Large intestine (tissue), 3 donors: Measurements from ENCODE around the gene EFCAB14. TPM values are rescaled to one million over a fixed set of nuclear protein-coding genes. Genes with fewer than 3 reads are reported as not detected.
"Not testable (repeated sequence)": the region's sequence is repeated elsewhere in the genome, so short reads cannot be mapped to it uniquely, and the experiment has no call there.

ENCODE experiments used
- DNase-seq, 2 donors: peaks; one replicate each; pipeline versions ENCODE4 v3.0.0 to v3.0.0-alpha.2; 2013
- H3K27ac ChIP-seq: one replicate; pipeline ENCODE4 v1.5.1; 2013; ENCODE audit warnings: low read length
- H3K27me3 ChIP-seq: 2 replicates; pipeline ENCODE4 v1.6.1; 2013; ENCODE audit warnings: low read length; ENCODE audit not compliant: control insufficient read depth, insufficient read depth
- H3K36me3 ChIP-seq: 2 replicates; pipeline ENCODE4 v1.6.1; 2013; ENCODE audit warnings: low read length; ENCODE audit not compliant: control insufficient read depth, insufficient read depth
- H3K4me1 ChIP-seq: one replicate; pipeline ENCODE4 v1.6.1; 2013; ENCODE audit warnings: low read length; ENCODE audit not compliant: control insufficient read depth, insufficient read depth
- H3K4me3 ChIP-seq: one replicate; pipeline ENCODE4 v1.5.1; 2013; ENCODE audit warnings: low read length
- H3K9me3 ChIP-seq: one replicate; pipeline ENCODE4 v1.6.1; 2013; ENCODE audit warnings: mild to moderate bottlenecking, low read depth, low read length, moderate library complexity; ENCODE audit not compliant: control insufficient read depth
- WGBS: methylation state at CpG from one replicate; pipeline ENCODE4 v1.1.5; 2013; ENCODE audit warnings: low lambda C conversion rate; ENCODE audit not compliant: insufficient coverage; 5-methylcytosine and 5-hydroxymethylcytosine counted together
- polyA plus RNA-seq: library from polyadenylated mRNA; unstranded; fragments of 120-200 nt; gene quantifications from one replicate; pipeline ENCODE4 v1.2.1, GENCODE V29; 2013

The EFCAB14 gene
- polyA plus RNA-seq, 1 donor: 82.2 TPM

DNA sequence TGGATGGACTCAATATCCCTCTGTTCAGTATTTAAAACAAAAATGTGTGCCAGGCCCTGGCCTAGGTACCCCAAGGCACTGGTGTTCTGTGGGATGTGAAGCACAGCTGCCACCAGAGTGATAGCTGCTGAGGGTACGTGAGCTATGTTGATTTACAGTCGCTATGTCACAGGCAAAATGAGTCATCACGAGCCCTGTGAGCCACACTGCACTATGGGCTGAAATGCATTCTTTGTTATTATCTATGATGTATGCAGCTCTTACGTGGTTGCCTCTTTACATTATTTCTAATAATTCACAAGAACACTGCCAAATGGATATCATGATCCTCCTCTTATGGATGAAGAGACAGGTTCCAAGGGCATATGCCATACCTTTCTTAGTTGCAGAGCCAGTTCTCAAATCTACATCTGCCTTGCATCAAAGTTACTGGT lies 45.1 kb downstream of the EFCAB14 start:
- DNase-seq: no peak
- H3K27me3 ChIP-seq: no peaks in the 10 kb centered on the region
- no peaks in the 10 kb centered on the region for H3K9me3 ChIP-seq
- no CpG with 5 or more reads among the region's 4 CpGs for WGBS
- H3K27ac ChIP-seq: no peak overlapping the region
- H3K4me3 ChIP-seq: no peak overlapping the region
- peaks cover 5% of the 10 kb centered on the region for H3K4me1 ChIP-seq
- peaks cover 16% of the 10 kb centered on the region for H3K36me3 ChIP-seq

DNA sequence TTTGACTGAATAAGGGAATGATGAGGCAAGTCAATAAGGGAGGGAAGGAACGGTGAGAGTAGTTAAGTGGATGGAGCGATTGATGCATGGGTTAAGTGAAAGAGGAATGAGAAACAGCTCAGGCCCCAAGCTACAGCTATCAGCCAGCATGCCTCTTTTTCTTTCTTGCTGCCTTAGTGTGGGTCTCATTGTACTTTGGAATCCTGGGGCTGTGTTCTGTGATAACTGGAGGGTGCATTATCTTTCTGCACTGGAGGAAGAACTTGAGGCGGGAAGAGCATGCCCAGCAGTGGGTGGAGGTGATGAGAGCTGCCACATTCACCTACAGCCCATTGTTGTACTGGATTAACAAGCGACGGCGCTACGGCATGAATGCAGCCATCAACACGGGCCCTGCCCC lies 46.2 kb downstream of the EFCAB14 start:
- peak; percentile 25 to 66 for DNase-seq
- Histone ChIP-seq H3K4me3 (no peak overlapping the region), H3K4me1 (peaks cover 5% of the 10 kb centered on the region), H3K27me3 (no peaks in the 10 kb centered on the region), H3K36me3 (peaks cover 13% of the 10 kb centered on the region), H3K27ac (no peak overlapping the region), H3K9me3 (no peaks in the 10 kb centered on the region)
- WGBS: 0% methylated on average over 2 of the region's 8 CpGs

GRCh38 chr1:46671554-46671953 lies 47.4 kb downstream of the EFCAB14 start, which contains the start of gene TEX38:
Gene TEX38, plus strand, starts transcription at chr1:46671854. Its CDS starts 81 bp downstream, at chr1:46671935.
- WGBS: no CpG with 5 or more reads among the region's 3 CpGs
- Histone ChIP-seq H3K4me1 (peaks cover 10% of the 10 kb centered on the region), H3K27me3 (no peaks in the 10 kb centered on the region), H3K27ac (no peak within 1 kb of the TSS), H3K36me3 (peaks cover 5% of the 10 kb centered on the region), H3K4me3 (no peak within 1 kb of the TSS), H3K9me3 (no peaks in the 10 kb centered on the region)
- DNase-seq: no peak

- H3K27ac ChIP-seq: no peak overlapping the region
- no peaks in the 10 kb centered on the region for H3K9me3 ChIP-seq
- no peak for DNase-seq
- H3K4me1 ChIP-seq: peaks cover 10% of the 10 kb centered on the region
- no peaks in the 10 kb centered on the region for H3K27me3 ChIP-seq
- no peaks in the 10 kb centered on the region for H3K36me3 ChIP-seq
- WGBS: 100% methylated on average over 1 of the region's 1 CpG
- H3K4me3 ChIP-seq: no peak overlapping the region
Measured at GRCh38 chr1:46670134-46670533, 48.8 kb downstream of the EFCAB14 start.

- Histone ChIP-seq H3K4me3 (peak within 1 kb of the TSS; percentile 85), H3K27me3 (no peaks in the 10 kb centered on the region), H3K9me3 (no peaks in the 10 kb centered on the region), H3K4me1 (peaks cover 10% of the 10 kb centered on the region), H3K36me3 (peaks cover 14% of the 10 kb centered on the region), H3K27ac (no peak within 1 kb of the TSS)
- no CpG with 5 or more reads among the region's 96 CpGs for WGBS
- DNase-seq: peak; percentile 28 to 74
Measured at GRCh38 chr1:46667782-46668760, 50.8 kb downstream of the EFCAB14 start, which contains the start of gene ATPAF1. Gene ATPAF1, minus strand, starts transcription at chr1:46668364. Its CDS starts 42 bp downstream, at chr1:46668322.

DNA sequence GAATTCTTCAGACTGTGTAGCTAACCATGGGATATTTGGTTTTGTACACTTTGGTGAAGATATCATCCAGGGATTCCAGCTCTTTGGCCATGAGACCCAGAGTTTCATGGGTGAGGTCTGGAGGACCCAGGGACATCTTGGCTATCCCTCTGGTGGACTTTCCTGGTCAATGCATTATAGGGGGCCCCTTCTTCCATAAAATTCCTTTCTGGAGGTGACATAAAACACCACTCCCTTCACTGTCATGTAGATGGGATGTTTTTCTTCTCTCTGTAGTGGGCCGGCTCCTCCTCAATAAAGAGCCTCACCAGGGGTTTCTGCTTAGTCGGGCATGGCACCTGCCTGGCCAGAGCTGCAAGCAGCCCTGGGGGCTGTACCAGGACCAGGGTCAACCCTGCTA lies 52.9 kb downstream of the EFCAB14 start:
- DNase-seq: no peak
- H3K9me3 ChIP-seq: no peaks in the 10 kb centered on the region
- peaks cover 6% of the 10 kb centered on the region for H3K4me1 ChIP-seq
- peaks cover 14% of the 10 kb centered on the region for H3K36me3 ChIP-seq
- H3K27ac ChIP-seq: no peak overlapping the region
- H3K27me3 ChIP-seq: no peaks in the 10 kb centered on the region
- WGBS: no CpG with 5 or more reads among the region's 2 CpGs
- no peak overlapping the region for H3K4me3 ChIP-seq

DNA sequence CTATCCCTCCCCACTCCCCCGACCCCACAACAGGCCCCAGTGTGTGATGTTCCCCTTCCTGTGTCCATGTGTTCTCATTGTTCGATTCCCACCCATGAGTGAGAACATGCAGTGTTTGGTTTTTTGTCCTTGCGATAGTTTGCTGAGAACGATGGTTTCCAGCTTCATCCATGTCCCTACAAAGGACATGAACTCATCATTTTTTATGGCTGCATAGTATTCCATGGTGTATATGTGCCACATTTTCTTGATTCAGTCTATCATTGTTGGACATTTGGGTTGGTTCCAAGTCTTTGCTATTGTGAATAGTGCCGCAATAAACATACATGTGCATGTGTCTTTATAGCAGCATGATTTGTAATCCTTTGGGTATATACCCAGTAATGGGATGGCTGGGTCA lies 56.0 kb downstream of the EFCAB14 start:
- not testable (repeated sequence) for H3K4me3 ChIP-seq, H3K27ac ChIP-seq, DNase-seq, H3K9me3 ChIP-seq, H3K27me3 ChIP-seq, H3K4me1 ChIP-seq
- peaks cover 23% of the 10 kb centered on the region for H3K36me3 ChIP-seq
- WGBS: no CpG with 5 or more reads among the region's 5 CpGs

DNA sequence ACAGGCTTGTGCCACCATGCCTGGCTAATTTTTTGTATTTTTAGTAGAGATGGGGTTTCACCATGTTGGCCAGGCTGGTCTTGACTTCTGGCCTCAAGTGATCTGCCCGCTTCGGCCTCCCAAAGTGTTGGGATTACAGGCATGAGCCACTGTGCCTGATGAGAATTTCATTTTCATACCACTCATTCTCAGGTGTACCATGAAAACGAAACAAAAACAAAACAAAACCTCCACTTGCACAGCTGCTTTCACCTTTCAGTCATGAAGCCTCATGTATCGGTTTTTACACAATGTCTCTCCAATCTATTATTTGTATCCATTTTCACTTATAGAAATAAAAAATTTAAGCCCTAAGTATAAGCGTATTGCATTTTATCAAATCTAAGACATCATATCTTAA lies 58.8 kb downstream of the EFCAB14 start:
- H3K9me3 ChIP-seq, H3K27ac ChIP-seq, DNase-seq, H3K4me1 ChIP-seq, H3K27me3 ChIP-seq, H3K4me3 ChIP-seq: not testable (repeated sequence)
- WGBS: 96% methylated on average over 3 of the region's 5 CpGs
- peaks cover 38% of the 10 kb centered on the region for H3K36me3 ChIP-seq

- H3K4me3 ChIP-seq: no peak overlapping the region
- H3K4me1 ChIP-seq: no peaks in the 10 kb centered on the region
- H3K27ac ChIP-seq: no peak overlapping the region
- H3K27me3 ChIP-seq: no peaks in the 10 kb centered on the region
- WGBS: no CpG with 5 or more reads among the region's 2 CpGs
- H3K36me3 ChIP-seq: peaks cover 36% of the 10 kb centered on the region
- no peak for DNase-seq
- H3K9me3 ChIP-seq: no peaks in the 10 kb centered on the region
Measured at GRCh38 chr1:46659307-46659870, 59.5 kb downstream of the EFCAB14 start.

DNA sequence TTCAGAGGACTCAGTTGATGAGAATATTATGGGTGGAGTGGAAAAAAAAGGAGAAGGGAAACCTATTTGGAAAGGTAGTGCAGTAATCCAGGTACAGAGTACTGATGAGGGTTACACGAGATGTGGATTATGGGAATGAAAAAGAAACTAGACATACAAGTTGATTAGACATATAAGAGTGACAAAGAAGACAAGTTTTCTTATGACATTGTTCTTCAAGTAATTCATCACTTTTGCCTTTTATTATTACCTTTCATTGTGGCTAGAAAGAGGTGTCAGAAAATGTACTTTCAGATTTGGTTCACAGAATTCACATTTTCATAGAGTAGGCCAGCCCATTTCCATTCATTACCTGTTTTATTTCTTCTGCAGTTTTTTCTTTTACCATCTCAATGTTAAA lies 61.1 kb downstream of the EFCAB14 start:
- 88% methylated on average over 1 of the region's 1 CpG for WGBS
- H3K36me3 ChIP-seq: peaks cover 29% of the 10 kb centered on the region

More for the DNA sequence above, 61.1 kb downstream of the EFCAB14 start:
- no peak overlapping the region for H3K27ac ChIP-seq
- no peaks in the 10 kb centered on the region for H3K27me3 ChIP-seq
- peaks cover 8% of the 10 kb centered on the region for H3K4me1 ChIP-seq
- no peak for DNase-seq
- no peaks in the 10 kb centered on the region for H3K9me3 ChIP-seq
- no peak overlapping the region for H3K4me3 ChIP-seq
